K562 (cell line): ENCODE data around the gene HRC. TPM values are rescaled to one million over a fixed set of nuclear protein-coding genes. Genes with fewer than 3 reads are reported as not detected.

ENCODE experiments used
- CBFB ChIP-seq: sonication (generic); formaldehyde crosslinking; IDR thresholded peaks from 2 replicates; pipeline ENCODE4 v1.4.0; 2020; ENCODE audit warnings: mild to moderate bottlenecking, missing genetic modification reagents
- CSDE1 ChIP-seq, 2 experiments: fragments of 450-650 bp; IDR thresholded peaks; 2 replicates each; pipeline ENCODE4 v1.6.1; 2016; ENCODE audit warnings: mild to moderate bottlenecking in 1 of 2
- MED1 ChIP-seq: sonication (generic); formaldehyde crosslinking; IDR thresholded peaks from 2 replicates; pipeline ENCODE4 v1.8.1; 2023; ENCODE audit warnings: missing genetic modification reagents, borderline replicate concordance
- PHB ChIP-seq: fragments of 250-450 bp; sonication (Bioruptor Pico); IDR thresholded peaks from 2 replicates; pipeline ENCODE4 v1.5.0; 2021
- RBM22 ChIP-seq: fragments of 200-400 bp; formaldehyde crosslinking; IDR thresholded peaks from 2 replicates; pipeline ENCODE4 v1.6.1; 2018; ENCODE audit warnings: low read length, low read depth; ENCODE audit not compliant: poor library complexity, severe bottlenecking
- RBM39 ChIP-seq: fragments of 200-400 bp; formaldehyde crosslinking; optimal IDR thresholded peaks from 2 replicates; pipeline ENCODE3; 2018; ENCODE audit warnings: low read depth, low read length
- RFX1 ChIP-seq: fragments of 450-650 bp; IDR thresholded peaks from 2 replicates; pipeline ENCODE4 v1.6.1; 2016; ENCODE audit warnings: mild to moderate bottlenecking, moderate library complexity
- STAG1 ChIP-seq: sonication (generic); formaldehyde crosslinking; IDR thresholded peaks from 2 replicates; pipeline ENCODE4 v1.5.0; 2020; ENCODE audit warnings: missing genetic modification reagents, borderline replicate concordance
- TEAD4 ChIP-seq, 2 experiments: sonication (generic) in 1 of 2; formaldehyde crosslinking in 1 of 2; IDR thresholded peaks; 2 replicates each; pipeline versions ENCODE4 v1.6.1 to v1.8.0; 2012 to 2022; ENCODE audit warnings: borderline replicate concordance in 1 of 2, inconsistent platforms in 1 of 2, low read length in 1 of 2, mild to moderate bottlenecking in 1 of 2, missing genetic modification reagents in 1 of 2
- ZBTB7A ChIP-seq: IDR thresholded peaks from 2 replicates; pipeline ENCODE4 v1.6.1; 2011; ENCODE audit warnings: low read depth, mild to moderate bottlenecking, low read length, moderate library complexity, borderline replicate concordance; ENCODE audit not compliant: control insufficient read depth
- polyA plus RNA-seq, 8 experiments: library from polyadenylated mRNA; depleted of rRNA in 4 of 8; stranded (reverse) in 5 of 8; unstranded in 3 of 8; fragments of >200 nt; fragmentation: Nextera tagmentation in 2 of 8; fragmentation: Illumina TruSeq in 1 of 8; extraction: Ambion mirVana in 2 of 8; extraction: Trizol in 1 of 8; gene quantifications; 2 replicates each; pipeline versions ENCODE4 v1.2.1 to v1.2.3, GENCODE V29; 2011 to 2014; ENCODE audit warnings: inconsistent platforms in 1 of 8, missing spikeins in 1 of 8
- total RNA-seq, 7 experiments: library from RNA; depleted of rRNA in 6 of 7; stranded (reverse); fragments of >200 nt in 6 of 7; fragmentation: Illumina TruSeq in 2 of 7; extraction: Trizol in 2 of 7; gene quantifications; 2 replicates each; pipeline versions ENCODE4 v1.2.1 to v1.2.3, GENCODE V29; 2011 to 2021; ENCODE audit warnings: low replicate concordance in 1 of 7
- TF ChIP-seq, protein P1 (sequence below), 2 experiments: fragments of 450-650 bp; IDR thresholded peaks; 2 replicates each; pipeline ENCODE4 v1.6.1; 2016
- TF ChIP-seq, protein P2 (sequence below): fragments of 450-650 bp; IDR thresholded peaks from 2 replicates; pipeline ENCODE4 v1.6.1; 2016; ENCODE audit warnings: borderline replicate concordance
- TF ChIP-seq, protein P3 (sequence below): fragments of 450-650 bp; IDR thresholded peaks from 2 replicates; pipeline ENCODE4 v1.6.1; 2018; ENCODE audit not compliant: partially characterized antibody
- TF ChIP-seq, protein P4 (sequence below): fragments of 200-800 bp; sonication (Bioruptor generic); IDR thresholded peaks from 2 replicates; pipeline ENCODE4 v1.6.1; 2017; ENCODE audit warnings: missing genetic modification characterization, missing compliant biosample characterization
- TF ChIP-seq, protein P5 (sequence below), 2 experiments: IDR thresholded peaks; 2 replicates each; pipeline ENCODE4 v1.6.1; 2011; ENCODE audit warnings: borderline replicate concordance in 1 of 2, control low read depth in 1 of 2, low read depth in 1 of 2, low read length in 1 of 2, mild to moderate bottlenecking in 1 of 2, mixed read lengths in 1 of 2, moderate library complexity in 1 of 2; ENCODE audit not compliant: insufficient read depth in 1 of 2, insufficient read length in 1 of 2, poor library complexity in 1 of 2, severe bottlenecking in 1 of 2; ENCODE audit errors: extremely low read depth in 1 of 2

HRC gene
- total and polyA plus RNA-seq, 9 of the 15 experiments (the other 6 are each of a cell fraction or from before 2014, with no cell fraction given), result 0.66 to 18.7 (median 13.1) TPM

DNA sequence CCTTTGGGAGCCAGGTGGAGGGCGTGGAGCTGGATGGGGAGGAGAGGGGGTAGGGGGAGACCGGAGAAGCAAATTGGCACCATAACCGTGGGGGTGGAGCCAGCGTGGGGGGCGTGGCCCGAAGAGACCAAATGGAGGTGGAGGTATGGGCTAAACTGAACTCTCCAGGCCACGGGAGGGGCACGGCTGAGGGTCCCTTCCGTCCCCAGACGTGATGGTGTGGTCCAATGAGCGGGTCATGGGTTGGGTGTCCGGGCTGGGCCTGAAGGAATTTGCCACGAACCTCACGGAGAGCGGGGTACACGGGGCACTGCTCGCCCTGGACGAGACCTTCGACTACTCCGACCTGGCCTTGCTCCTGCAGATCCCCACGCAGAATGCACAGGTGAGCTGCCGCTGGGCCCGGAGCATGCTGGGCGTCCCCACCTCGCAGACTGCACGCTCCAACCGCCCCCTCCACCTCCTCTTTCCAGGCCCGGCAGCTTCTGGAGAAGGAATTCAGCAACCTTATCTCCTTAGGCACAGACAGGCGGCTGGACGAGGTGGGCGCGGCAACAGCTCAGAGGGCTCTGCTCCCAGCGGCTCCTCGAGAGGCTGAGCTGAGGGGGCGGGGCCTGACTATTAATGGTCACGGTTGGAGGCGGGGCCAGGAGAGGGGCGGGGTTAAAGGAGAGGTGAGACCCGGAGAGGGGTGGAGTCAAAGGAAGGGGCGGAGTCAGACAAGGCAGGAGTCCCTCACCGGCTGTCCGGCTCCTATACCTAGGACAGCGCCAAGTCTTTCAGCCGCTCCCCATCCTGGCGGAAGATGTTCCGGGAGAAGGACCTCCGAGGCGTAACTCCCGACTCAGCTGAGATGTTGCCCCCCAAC, 6.2 kb downstream of the HRC start (continued):
- TF ChIP-seq, protein P1, sequence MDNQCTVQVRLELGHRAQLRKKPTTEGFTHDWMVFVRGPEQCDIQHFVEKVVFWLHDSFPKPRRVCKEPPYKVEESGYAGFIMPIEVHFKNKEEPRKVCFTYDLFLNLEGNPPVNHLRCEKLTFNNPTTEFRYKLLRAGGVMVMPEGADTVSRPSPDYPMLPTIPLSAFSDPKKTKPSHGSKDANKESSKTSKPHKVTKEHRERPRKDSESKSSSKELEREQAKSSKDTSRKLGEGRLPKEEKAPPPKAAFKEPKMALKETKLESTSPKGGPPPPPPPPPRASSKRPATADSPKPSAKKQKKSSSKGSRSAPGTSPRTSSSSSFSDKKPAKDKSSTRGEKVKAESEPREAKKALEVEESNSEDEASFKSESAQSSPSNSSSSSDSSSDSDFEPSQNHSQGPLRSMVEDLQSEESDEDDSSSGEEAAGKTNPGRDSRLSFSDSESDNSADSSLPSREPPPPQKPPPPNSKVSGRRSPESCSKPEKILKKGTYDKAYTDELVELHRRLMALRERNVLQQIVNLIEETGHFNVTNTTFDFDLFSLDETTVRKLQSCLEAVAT (IDR thresholded peaks at IDR 0.05), result peak in 1 of 2 experiments; percentile 10; a peak in 1 of 4 replicates
- TF ChIP-seq RBM39 (no peak), TEAD4 (IDR thresholded peaks at IDR 0.05; ENCODE audit: low read length) (peak; percentile 84), TEAD4 (CRISPR knock-in tag; IDR thresholded peaks at IDR 0.05; ENCODE audit: borderline replicate concordance) (no peak), ZBTB7A (peak; percentile 17; the same call in 1 of the 2 replicates), RFX1 (no peak), CSDE1 (IDR thresholded peaks at IDR 0.05) (no peak), MED1 (CRISPR knock-in tag) (no peak), PHB (peak; percentile 93), CBFB (0 out of 2 replicates have a peak, but pooled peaks have one; percentile 35), STAG1 (CRISPR knock-in tag) (no peak), RBM22 (peak; percentile 21)
- TF ChIP-seq, protein P2, sequence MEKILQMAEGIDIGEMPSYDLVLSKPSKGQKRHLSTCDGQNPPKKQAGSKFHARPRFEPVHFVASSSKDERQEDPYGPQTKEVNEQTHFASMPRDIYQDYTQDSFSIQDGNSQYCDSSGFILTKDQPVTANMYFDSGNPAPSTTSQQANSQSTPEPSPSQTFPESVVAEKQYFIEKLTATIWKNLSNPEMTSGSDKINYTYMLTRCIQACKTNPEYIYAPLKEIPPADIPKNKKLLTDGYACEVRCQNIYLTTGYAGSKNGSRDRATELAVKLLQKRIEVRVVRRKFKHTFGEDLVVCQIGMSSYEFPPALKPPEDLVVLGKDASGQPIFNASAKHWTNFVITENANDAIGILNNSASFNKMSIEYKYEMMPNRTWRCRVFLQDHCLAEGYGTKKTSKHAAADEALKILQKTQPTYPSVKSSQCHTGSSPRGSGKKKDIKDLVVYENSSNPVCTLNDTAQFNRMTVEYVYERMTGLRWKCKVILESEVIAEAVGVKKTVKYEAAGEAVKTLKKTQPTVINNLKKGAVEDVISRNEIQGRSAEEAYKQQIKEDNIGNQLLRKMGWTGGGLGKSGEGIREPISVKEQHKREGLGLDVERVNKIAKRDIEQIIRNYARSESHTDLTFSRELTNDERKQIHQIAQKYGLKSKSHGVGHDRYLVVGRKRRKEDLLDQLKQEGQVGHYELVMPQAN, result 0 out of 2 replicates have a peak, but pooled peaks have one; percentile 47
- TF ChIP-seq, protein P3, sequence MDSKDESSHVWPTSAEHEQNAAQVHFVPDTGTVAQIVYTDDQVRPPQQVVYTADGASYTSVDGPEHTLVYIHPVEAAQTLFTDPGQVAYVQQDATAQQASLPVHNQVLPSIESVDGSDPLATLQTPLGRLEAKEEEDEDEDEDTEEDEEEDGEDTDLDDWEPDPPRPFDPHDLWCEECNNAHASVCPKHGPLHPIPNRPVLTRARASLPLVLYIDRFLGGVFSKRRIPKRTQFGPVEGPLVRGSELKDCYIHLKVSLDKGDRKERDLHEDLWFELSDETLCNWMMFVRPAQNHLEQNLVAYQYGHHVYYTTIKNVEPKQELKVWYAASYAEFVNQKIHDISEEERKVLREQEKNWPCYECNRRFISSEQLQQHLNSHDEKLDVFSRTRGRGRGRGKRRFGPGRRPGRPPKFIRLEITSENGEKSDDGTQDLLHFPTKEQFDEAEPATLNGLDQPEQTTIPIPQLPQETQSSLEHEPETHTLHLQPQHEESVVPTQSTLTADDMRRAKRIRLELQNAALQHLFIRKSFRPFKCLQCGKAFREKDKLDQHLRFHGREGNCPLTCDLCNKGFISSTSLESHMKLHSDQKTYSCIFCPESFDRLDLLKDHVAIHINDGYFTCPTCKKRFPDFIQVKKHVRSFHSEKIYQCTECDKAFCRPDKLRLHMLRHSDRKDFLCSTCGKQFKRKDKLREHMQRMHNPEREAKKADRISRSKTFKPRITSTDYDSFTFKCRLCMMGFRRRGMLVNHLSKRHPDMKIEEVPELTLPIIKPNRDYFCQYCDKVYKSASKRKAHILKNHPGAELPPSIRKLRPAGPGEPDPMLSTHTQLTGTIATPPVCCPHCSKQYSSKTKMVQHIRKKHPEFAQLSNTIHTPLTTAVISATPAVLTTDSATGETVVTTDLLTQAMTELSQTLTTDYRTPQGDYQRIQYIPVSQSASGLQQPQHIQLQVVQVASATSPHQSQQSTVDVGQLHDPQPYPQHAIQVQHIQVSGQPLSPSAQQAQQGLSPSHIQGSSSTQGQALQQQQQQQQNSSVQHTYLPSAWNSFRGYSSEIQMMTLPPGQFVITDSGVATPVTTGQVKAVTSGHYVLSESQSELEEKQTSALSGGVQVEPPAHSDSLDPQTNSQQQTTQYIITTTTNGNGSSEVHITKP, result peak; percentile 98
- TF ChIP-seq, protein P4, sequence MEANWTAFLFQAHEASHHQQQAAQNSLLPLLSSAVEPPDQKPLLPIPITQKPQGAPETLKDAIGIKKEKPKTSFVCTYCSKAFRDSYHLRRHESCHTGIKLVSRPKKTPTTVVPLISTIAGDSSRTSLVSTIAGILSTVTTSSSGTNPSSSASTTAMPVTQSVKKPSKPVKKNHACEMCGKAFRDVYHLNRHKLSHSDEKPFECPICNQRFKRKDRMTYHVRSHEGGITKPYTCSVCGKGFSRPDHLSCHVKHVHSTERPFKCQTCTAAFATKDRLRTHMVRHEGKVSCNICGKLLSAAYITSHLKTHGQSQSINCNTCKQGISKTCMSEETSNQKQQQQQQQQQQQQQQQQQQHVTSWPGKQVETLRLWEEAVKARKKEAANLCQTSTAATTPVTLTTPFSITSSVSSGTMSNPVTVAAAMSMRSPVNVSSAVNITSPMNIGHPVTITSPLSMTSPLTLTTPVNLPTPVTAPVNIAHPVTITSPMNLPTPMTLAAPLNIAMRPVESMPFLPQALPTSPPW (CRISPR knock-in tag), result peak; percentile 26; the same call in 1 of the 2 replicates
- TF ChIP-seq, protein P5, sequence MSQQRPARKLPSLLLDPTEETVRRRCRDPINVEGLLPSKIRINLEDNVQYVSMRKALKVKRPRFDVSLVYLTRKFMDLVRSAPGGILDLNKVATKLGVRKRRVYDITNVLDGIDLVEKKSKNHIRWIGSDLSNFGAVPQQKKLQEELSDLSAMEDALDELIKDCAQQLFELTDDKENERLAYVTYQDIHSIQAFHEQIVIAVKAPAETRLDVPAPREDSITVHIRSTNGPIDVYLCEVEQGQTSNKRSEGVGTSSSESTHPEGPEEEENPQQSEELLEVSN (IDR thresholded peaks at IDR 0.05; ENCODE audit: borderline replicate concordance in 1 of 2, extremely low read depth in 1 of 2, insufficient read depth in 1 of 2, insufficient read length in 1 of 2, low read depth in 1 of 2, low read length in 1 of 2, poor library complexity in 1 of 2, severe bottlenecking in 1 of 2), result peak; percentile 21 to 37
